Measurements from ENCODE around the gene FN3KRP. TPM values are rescaled to one million over a fixed set of nuclear protein-coding genes. Genes with fewer than 3 reads are reported as not detected.

FN3KRP gene
- total and polyA plus RNA-seq, 12 donors: 6.8 to 41.2 (median 25.4) TPM

GRCh38 chr17:82686366-82687324 is 29.9 kb upstream of the FN3KRP start:
- no peak overlapping the region for H3K27ac ChIP-seq
- no peak overlapping the region for H3K4me3 ChIP-seq
- no peaks in the 10 kb centered on the region for H3K27me3 ChIP-seq
- WGBS, 4 donors: 92 to 96% (median 92%) methylated on average over 13 to 19 of the region's 19 CpGs
- DNase-seq: peak in 1 of 7 donors; percentile 5
- H3K9me3 ChIP-seq (replicated peaks in 1 of 3): no peaks in the 10 kb centered on the region
- intact Hi-C loops (cut with DNase I): no loop called here
- peaks cover 0 to 8% of the 10 kb centered on the region in 2 donors for H3K4me1 ChIP-seq (replicated peaks in 1 of 2)
- TF ChIP-seq CTCF (IDR thresholded peaks at IDR 0.05) (no peak), POLR2A (IDR thresholded peaks at IDR 0.05) (no peak)
- H3K36me3 ChIP-seq (replicated peaks in 1 of 2): no peaks in the 10 kb centered on the region

DNA sequence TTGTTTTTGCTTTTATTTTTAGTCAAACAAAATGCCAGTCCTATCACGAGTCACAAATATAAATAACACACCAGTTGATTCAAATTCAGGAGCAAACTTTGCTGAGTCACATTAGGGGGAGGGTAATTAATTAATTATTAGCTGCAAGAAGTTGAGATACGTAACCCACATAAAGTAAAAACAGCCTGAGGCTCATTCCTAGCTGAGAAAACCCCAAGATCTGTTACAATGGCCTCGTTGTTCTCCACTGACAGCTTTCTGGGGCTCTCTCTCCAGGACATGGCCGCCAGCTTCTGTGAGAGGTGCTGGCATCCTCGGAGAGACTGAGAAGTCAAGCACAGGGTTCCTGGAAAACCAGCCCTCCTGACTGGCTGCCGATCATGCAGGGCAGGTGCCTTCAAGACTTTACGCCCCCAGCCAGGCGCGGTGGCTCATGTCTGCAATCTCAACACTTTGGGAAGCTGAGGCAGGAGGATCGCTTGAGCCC is 29.1 kb upstream of the FN3KRP start:
- intact Hi-C loops (cut with DNase I): no loop called here
- Histone ChIP-seq H3K9me3 (replicated peaks in 1 of 3) (no peaks in the 10 kb centered on the region), H3K36me3 (replicated peaks in 1 of 2) (no peaks in the 10 kb centered on the region), H3K27ac (no peak overlapping the region), H3K4me1 (replicated peaks in 1 of 2) (peaks cover 0 to 8% of the 10 kb centered on the region in 2 donors), H3K4me3 (no peak overlapping the region), H3K27me3 (no peaks in the 10 kb centered on the region)
- no peak for TF ChIP-seq CTCF (IDR thresholded peaks at IDR 0.05)
- no peak for TF ChIP-seq POLR2A (IDR thresholded peaks at IDR 0.05)
- DNase-seq: no peak
- 77 to 86% (median 83%) methylated on average over 8 to 10 of the region's 10 CpGs for WGBS, 4 donors

- Histone ChIP-seq H3K27me3 (no peaks in the 10 kb centered on the region), H3K4me1 (replicated peaks in 1 of 2) (peaks cover 0 to 8% of the 10 kb centered on the region in 2 donors), H3K4me3 (no peak overlapping the region), H3K36me3 (replicated peaks in 1 of 2) (no peaks in the 10 kb centered on the region), H3K27ac (no peak overlapping the region), H3K9me3 (replicated peaks in 1 of 3) (no peaks in the 10 kb centered on the region)
- TF ChIP-seq CTCF (IDR thresholded peaks at IDR 0.05): no peak
- no peak for TF ChIP-seq POLR2A (IDR thresholded peaks at IDR 0.05)
- WGBS, 4 donors: 90 to 96% (median 93%) methylated on average over 9 of the region's 9 CpGs
- no peak for DNase-seq
- intact Hi-C loops (cut with DNase I): no loop called here
Observed at GRCh38 chr17:82687871-82688270, 28.6 kb upstream of the FN3KRP start.

DNA sequence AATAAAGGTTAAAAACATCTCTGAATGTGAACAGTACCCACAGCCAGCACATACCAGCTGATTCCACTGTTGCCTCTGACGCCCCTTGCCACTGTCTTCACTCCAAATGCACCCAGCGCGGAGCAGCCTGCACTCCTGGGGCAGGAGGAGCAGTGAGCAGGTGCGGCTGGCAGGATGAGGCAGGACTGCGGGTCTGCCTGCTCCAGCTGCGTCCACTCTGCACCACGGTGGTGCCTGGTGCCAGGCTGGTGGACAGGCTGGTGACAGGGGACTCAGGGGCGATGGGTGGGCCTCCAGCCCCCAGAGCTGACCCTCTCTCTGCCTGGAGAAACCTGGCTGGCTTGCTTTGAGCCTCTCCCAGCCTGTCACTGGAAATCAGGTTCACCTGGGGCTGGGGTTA is 27.4 kb upstream of the FN3KRP start:
- DNase-seq: no peak
- Histone ChIP-seq H3K4me3 (no peak overlapping the region), H3K4me1 (replicated peaks in 1 of 2) (peaks cover 0 to 8% of the 10 kb centered on the region in 2 donors), H3K9me3 (replicated peaks in 1 of 3) (no peaks in the 10 kb centered on the region), H3K27me3 (no peaks in the 10 kb centered on the region), H3K27ac (no peak overlapping the region), H3K36me3 (replicated peaks in 1 of 2) (no peaks in the 10 kb centered on the region)
- intact Hi-C loops (cut with DNase I): no loop called here
- WGBS, 4 donors: 80 to 93% (median 90%) methylated on average over 2 to 8 of the region's 8 CpGs
- TF ChIP-seq CTCF (IDR thresholded peaks at IDR 0.05) (no peak), POLR2A (IDR thresholded peaks at IDR 0.05) (no peak)

All from adrenal gland (tissue), 12 donors.